ENCODE data around the gene CAMK1D. TPM values are rescaled to one million over a fixed set of nuclear protein-coding genes. Genes with fewer than 3 reads are reported as not detected.

The CAMK1D gene
- total RNA-seq, 1 donor from 2014 or later: 22.5 TPM

GRCh38 chr10:12406764-12407400 lies 57.5 kb downstream of the CAMK1D start:
- Histone ChIP-seq H3K4me3 (no peak overlapping the region), H3K36me3 (no peaks in the 10 kb centered on the region), H3K27ac (no peak overlapping the region), H3K9me3 (no peaks in the 10 kb centered on the region), H3K27me3 (ENCODE audit: low read depth) (no peaks in the 10 kb centered on the region), H3K4me1 (peaks cover 11% of the 10 kb centered on the region)
- no peak for DNase-seq
- intact Hi-C loops (cut with DNase I): no loop called here
- ATAC-seq: no peak
- TF ChIP-seq CTCF (IDR thresholded peaks at IDR 0.05): no peak

DNA sequence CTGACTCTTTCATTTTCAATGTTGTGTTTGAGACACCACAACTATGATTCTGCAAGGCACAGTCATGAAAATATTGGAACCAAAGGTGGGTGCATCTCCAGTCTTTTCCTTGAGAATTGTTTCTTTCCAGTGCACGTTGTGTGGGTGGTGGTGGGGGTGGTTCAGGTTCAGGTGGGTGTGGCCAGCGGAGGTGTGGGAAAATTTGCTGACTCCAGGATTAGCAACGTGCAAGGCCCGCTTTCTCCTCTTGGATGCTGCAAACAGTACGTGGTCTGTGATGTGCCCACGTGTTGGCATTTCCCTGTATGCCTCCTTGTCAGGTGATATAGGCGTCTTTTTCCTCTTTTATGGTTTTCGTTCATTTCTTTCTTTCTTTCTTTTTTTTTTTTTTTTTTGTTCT lies 59.1 kb downstream of the CAMK1D start:
- no peak for ATAC-seq
- no peak overlapping the region for H3K4me3 ChIP-seq
- DNase-seq: no peak
- intact Hi-C loops (cut with DNase I): no loop called here
- no peak for TF ChIP-seq CTCF (IDR thresholded peaks at IDR 0.05)
- no peaks in the 10 kb centered on the region for H3K36me3 ChIP-seq
- no peaks in the 10 kb centered on the region for H3K9me3 ChIP-seq
- peaks cover 11% of the 10 kb centered on the region for H3K4me1 ChIP-seq
- no peak overlapping the region for H3K27ac ChIP-seq
- no peaks in the 10 kb centered on the region for H3K27me3 ChIP-seq (ENCODE audit: low read depth)

GRCh38 chr10:12409161-12409560 lies 59.8 kb downstream of the CAMK1D start:
- H3K4me1 ChIP-seq: peaks cover 11% of the 10 kb centered on the region
- no peaks in the 10 kb centered on the region for H3K27me3 ChIP-seq (ENCODE audit: low read depth)
- no peak for TF ChIP-seq CTCF (IDR thresholded peaks at IDR 0.05)
- intact Hi-C loops (cut with DNase I): no loop called here
- H3K9me3 ChIP-seq: no peaks in the 10 kb centered on the region
- no peak for DNase-seq
- no peak for ATAC-seq
- no peaks in the 10 kb centered on the region for H3K36me3 ChIP-seq
- no peak overlapping the region for H3K27ac ChIP-seq
- H3K4me3 ChIP-seq: no peak overlapping the region

DNA sequence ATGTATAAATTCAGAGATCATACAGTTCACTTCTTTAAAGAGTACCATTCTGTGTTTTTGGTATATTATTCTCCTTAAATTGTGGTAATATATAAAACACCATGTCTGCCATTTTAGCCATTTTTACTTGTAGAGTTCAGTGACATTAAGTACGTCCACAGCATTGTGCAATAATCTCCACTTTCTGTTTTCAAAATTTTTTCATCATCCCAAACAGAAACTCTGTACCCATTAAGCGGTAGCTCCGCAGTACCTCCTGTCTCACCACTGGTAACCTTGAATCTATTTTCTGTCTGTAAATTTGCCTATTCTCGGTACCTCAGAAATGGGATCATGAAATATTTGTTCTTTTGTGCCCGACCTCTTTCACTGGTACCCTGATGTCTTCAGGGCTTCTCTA lies 60.3 kb downstream of the CAMK1D start:
- intact Hi-C loops (cut with DNase I): no loop called here
- no peak overlapping the region for H3K27ac ChIP-seq
- H3K4me1 ChIP-seq: peaks cover 11% of the 10 kb centered on the region
- no peak for DNase-seq
- no peak for TF ChIP-seq CTCF (IDR thresholded peaks at IDR 0.05)
- H3K4me3 ChIP-seq: no peak overlapping the region
- no peaks in the 10 kb centered on the region for H3K36me3 ChIP-seq
- H3K27me3 ChIP-seq (ENCODE audit: low read depth): no peaks in the 10 kb centered on the region
- no peaks in the 10 kb centered on the region for H3K9me3 ChIP-seq
- ATAC-seq: no peak

GRCh38 chr10:12412666-12413368 lies 63.5 kb downstream of the CAMK1D start:
- Histone ChIP-seq H3K36me3 (no peaks in the 10 kb centered on the region), H3K4me1 (peaks cover 14% of the 10 kb centered on the region), H3K9me3 (no peaks in the 10 kb centered on the region), H3K4me3 (no peak overlapping the region), H3K27me3 (ENCODE audit: low read depth) (no peaks in the 10 kb centered on the region), H3K27ac (no peak overlapping the region)
- DNase-seq (no peak), ATAC-seq (no peak)
- intact Hi-C loops (cut with DNase I): no loop called here
- no peak for TF ChIP-seq CTCF (IDR thresholded peaks at IDR 0.05)
